Thyroid gland (tissue), 4 donors: ENCODE results near the gene SMIM24. TPM values are rescaled to one million over a fixed set of nuclear protein-coding genes. Genes with fewer than 3 reads are reported as not detected.

Source experiments
- DNase-seq, 2 donors: peaks; one replicate each; pipeline ENCODE4 v3.0.0-alpha.2; 2019
- H3K27ac ChIP-seq, 3 donors: fragments of 200-600 bp; sonication (generic); 1 replicate in 2 of 3; 2 replicates in 1 of 3; pipeline ENCODE4 v1.5.1; 2016 to 2019; ENCODE audit warnings: mild to moderate bottlenecking in 1 of 3, moderate library complexity in 1 of 3
- H3K27me3 ChIP-seq: fragments of 200-600 bp; sonication (generic); one replicate; pipeline ENCODE4 v1.5.1; 2019
- H3K36me3 ChIP-seq, 2 donors: fragments of 200-600 bp; sonication (generic); one replicate each; pipeline ENCODE4 v1.5.1; 2016 to 2019
- H3K4me1 ChIP-seq, 2 donors: fragments of 200-600 bp; sonication (generic); one replicate each; pipeline ENCODE4 v1.5.1; 2017 to 2019
- H3K4me3 ChIP-seq, 3 donors: fragments of 200-600 bp; sonication (generic); replicated peaks in 1 of 3; 1 replicate in 2 of 3; 2 replicates in 1 of 3; pipeline ENCODE4 v1.5.1; 2016; ENCODE audit warnings: mild to moderate bottlenecking in 1 of 3
- H3K9me3 ChIP-seq: fragments of 200-600 bp; sonication (generic); one replicate; pipeline ENCODE4 v1.5.1; 2017
- POLR2A ChIP-seq, 2 donors: fragments of 450-650 bp; IDR thresholded peaks; one replicate each; pipeline ENCODE4 v1.6.1; 2017; ENCODE audit warnings: antibody characterized with exemption in 2 of 2, mild to moderate bottlenecking in 2 of 2, moderate library complexity in 1 of 2
- WGBS, 2 donors: methylation state at CpG; one replicate each; pipeline ENCODE4 v1.1.5; 2017; 5-methylcytosine and 5-hydroxymethylcytosine counted together
- intact Hi-C: fragments of 100-400 bp; cut with DNase I; formaldehyde crosslinking; loops from one replicate; pipeline ENCODE4 v1.15.1; 2023
- total RNA-seq, 4 donors: library from RNA; depleted of rRNA; stranded (reverse); fragments of >200 nt; gene quantifications; one replicate each; pipeline ENCODE4 v1.2.3, GENCODE V29; 2016
- TF ChIP-seq, protein P1 (sequence below), 6 experiments: fragments of 200-600 bp in 3 of 6; fragments of 450-650 bp in 3 of 6; sonication (generic) in 3 of 6; IDR thresholded peaks; one replicate each; pipeline ENCODE4 v1.5.1; 2016 to 2019; ENCODE audit warnings: antibody characterized with exemption in 6 of 6, mild to moderate bottlenecking in 2 of 6, inconsistent platforms in 1 of 6, moderate library complexity in 1 of 6

SMIM24 gene
- total RNA-seq, 4 donors from 2014 or later: not detected

DNA sequence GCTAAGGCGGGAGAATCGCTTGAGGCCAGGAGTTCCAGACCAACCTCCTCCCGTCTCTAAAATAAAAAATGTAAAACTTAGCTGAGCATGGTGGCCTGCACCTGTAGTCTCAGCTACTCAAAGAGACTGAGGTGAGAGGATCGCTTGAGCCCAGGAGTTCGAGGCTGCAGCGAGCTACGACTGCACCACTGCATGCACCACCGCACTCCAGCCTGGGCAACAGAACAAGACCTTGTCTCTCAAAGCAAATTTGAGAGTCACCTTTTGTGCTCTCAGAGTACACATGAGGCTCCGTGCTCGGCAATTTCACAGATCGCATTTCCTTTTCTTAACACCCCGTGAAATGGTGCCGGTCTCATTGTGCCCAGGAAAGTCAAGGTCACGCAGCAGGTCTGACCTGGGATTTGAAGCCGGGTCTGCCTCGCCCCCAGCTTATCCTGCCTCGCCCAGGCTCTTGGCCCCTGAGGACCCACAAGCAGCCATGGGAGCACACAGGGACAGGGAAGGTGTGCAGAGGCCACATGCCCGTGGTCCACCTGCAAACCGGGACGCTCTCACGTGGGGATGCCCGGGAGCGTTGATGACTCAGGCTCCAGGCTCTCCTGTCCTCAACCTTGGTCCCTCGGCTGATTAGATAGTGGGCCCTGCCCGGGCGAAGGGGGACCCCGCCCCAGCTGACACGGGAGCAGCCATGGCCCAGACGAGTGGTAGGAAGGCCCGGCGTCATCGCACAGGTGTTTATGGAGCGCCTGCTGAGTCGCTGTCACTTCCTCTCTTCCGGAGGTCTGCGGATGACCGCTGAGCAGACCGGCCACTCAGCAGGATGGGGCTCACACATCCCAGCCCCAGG lies 1.1 kb upstream of the SMIM24 start:
- TF ChIP-seq POLR2A (IDR thresholded peaks at IDR 0.05): no peak
- TF ChIP-seq, protein P1, sequence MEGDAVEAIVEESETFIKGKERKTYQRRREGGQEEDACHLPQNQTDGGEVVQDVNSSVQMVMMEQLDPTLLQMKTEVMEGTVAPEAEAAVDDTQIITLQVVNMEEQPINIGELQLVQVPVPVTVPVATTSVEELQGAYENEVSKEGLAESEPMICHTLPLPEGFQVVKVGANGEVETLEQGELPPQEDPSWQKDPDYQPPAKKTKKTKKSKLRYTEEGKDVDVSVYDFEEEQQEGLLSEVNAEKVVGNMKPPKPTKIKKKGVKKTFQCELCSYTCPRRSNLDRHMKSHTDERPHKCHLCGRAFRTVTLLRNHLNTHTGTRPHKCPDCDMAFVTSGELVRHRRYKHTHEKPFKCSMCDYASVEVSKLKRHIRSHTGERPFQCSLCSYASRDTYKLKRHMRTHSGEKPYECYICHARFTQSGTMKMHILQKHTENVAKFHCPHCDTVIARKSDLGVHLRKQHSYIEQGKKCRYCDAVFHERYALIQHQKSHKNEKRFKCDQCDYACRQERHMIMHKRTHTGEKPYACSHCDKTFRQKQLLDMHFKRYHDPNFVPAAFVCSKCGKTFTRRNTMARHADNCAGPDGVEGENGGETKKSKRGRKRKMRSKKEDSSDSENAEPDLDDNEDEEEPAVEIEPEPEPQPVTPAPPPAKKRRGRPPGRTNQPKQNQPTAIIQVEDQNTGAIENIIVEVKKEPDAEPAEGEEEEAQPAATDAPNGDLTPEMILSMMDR (IDR thresholded peaks at IDR 0.05): no peak
- Histone ChIP-seq H3K4me1 (no peaks in the 10 kb centered on the region), H3K27me3 (no peaks in the 10 kb centered on the region), H3K36me3 (no peaks in the 10 kb centered on the region), H3K4me3 (no peak overlapping the region), H3K9me3 (no peaks in the 10 kb centered on the region), H3K27ac (no peak overlapping the region)
- no peak for DNase-seq
- intact Hi-C loops: no loop called here
- 43 to 51% methylated on average over 12 to 27 of the region's 38 CpGs for WGBS, 2 donors

DNA sequence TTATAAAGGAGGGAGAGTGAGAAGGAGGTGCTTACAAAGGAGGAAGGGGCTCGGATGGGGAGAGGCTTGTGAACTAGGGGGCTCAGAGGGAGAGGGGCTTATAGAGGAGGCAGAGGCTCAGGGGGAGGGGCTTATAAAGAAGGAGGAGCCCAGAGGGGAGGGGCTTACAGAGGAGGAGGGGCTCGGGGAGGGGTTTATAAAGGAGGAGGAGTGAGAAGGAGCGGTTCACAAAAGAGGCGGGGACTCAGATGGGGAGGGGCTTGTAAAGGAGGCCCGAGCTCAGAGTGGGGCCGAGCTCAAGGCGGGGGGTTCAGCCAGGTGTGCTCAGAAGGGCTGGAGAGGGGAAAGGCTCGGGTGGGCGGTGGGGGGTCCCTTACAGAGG lies 500 bp downstream of the SMIM24 start:
- Histone ChIP-seq H3K27me3 (no peaks in the 10 kb centered on the region), H3K27ac (no peak overlapping the region), H3K9me3 (no peaks in the 10 kb centered on the region), H3K4me1 (no peaks in the 10 kb centered on the region), H3K36me3 (no peaks in the 10 kb centered on the region), H3K4me3 (no peak overlapping the region)
- DNase-seq: no peak
- TF ChIP-seq, protein P1 (IDR thresholded peaks at IDR 0.05): no peak
- TF ChIP-seq POLR2A (IDR thresholded peaks at IDR 0.05): no peak
- 54 to 64% methylated on average over 9 of the region's 9 CpGs for WGBS, 2 donors
- intact Hi-C loops: no loop called here

DNA sequence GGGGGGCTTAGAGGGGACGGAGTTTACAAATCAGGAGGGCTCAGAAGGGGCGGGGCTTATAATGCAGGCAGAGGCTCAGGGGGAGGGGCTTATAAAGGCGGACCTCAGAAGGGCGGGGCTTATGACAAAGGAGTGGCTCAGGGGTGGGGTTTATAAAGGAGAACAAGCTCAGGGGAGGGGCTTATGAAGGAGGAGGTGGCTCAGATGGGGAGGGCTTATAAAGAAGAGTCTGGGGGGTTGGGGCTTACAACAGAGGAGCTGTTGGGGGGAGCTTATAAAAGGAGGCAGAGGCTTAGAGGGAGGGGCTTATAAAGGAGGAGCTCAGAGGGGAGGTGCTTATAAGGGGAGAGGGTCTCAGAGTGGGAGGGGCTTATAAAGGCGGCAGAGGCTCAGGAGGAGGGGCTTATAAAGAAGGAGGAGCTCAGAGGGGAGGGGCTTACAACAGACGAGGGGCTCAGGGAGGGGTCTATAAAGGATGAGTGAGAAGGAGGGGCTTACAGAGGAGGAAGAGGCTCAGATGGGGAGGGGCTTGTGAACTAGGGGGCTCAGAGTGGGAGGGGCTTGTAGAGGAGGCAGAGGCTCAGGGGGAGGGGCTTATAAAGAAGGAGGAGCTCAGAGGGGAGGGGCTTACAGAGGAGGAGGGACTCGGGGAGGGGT lies 1.0 kb downstream of the SMIM24 start:
- no peak for TF ChIP-seq POLR2A (IDR thresholded peaks at IDR 0.05)
- TF ChIP-seq, protein P1 (IDR thresholded peaks at IDR 0.05): no peak
- DNase-seq: no peak
- no peak overlapping the region for H3K4me3 ChIP-seq
- intact Hi-C loops: no loop called here
- 54 to 63% methylated on average over 7 of the region's 7 CpGs for WGBS, 2 donors
- H3K36me3 ChIP-seq: no peaks in the 10 kb centered on the region
- H3K27ac ChIP-seq: no peak overlapping the region
- H3K9me3 ChIP-seq: no peaks in the 10 kb centered on the region
- H3K4me1 ChIP-seq: no peaks in the 10 kb centered on the region
- H3K27me3 ChIP-seq: no peaks in the 10 kb centered on the region

DNA sequence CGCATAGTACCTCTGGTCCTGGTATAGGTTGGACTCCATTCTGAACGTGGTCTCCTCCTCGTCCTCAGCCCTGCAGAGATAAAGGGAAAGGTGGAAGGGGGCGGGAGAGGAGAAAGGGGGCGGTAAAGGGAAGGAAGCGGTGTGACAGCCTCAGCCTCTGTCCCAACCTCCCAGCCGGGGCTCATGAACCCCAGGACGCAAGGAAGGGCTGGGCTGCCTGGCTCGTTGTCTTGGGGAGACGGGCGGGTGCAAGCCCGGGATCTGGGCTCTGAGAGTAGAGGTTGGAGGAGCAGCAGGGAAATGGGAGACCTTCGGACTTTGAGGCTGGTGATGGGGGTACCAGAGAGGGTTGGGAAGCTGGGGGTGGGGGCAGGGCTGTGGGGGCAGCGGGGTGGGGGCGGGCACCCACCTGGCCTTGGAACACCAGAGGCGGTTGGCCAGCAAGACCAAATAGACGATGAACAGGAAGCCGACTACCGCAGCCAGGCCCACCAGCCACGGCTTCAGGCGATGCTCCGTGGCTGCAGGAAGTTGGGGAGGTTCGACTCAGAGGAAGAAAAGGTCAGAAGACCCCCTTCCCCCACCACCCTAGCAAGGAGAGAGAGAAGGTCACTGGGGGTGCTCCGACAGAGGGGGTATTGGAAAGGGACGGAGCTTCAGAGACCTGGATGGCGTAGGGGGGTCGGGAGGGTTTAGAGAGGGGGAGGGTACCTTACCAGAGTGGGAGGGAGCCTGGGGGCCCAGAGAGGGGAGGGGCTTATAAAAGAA lies 1.7 kb downstream of the SMIM24 start:
- intact Hi-C loops: no loop called here
- no peaks in the 10 kb centered on the region for H3K27me3 ChIP-seq
- H3K27ac ChIP-seq: no peak overlapping the region
- DNase-seq: no peak
- H3K4me3 ChIP-seq: no peak overlapping the region
- no peaks in the 10 kb centered on the region for H3K36me3 ChIP-seq
- H3K9me3 ChIP-seq: no peaks in the 10 kb centered on the region
- 41 to 48% methylated on average over 25 to 26 of the region's 27 CpGs for WGBS, 2 donors
- no peaks in the 10 kb centered on the region for H3K4me1 ChIP-seq
- no peak for TF ChIP-seq POLR2A (IDR thresholded peaks at IDR 0.05)
- TF ChIP-seq, protein P1 (IDR thresholded peaks at IDR 0.05): no peak
